HG03457 (cell line): ENCODE measurements around the gene RBBP7.
"Not testable (repeated sequence)": the region's sequence is repeated elsewhere in the genome, so short reads cannot be mapped to it uniquely, and the experiment has no call there.

Experiments used
- ATAC-seq: cut with Tn5 transposase; IDR thresholded peaks from one replicate; pipeline ENCODE4 v1.9.1; 2021; ENCODE audit warnings: moderate number of reproducible peaks; ENCODE audit not compliant: unreplicated experiment

Gene RBBP7

GRCh38 chrX:16867947-16868346, 2.2 kb downstream of the RBBP7 start:
- ATAC-seq: no peak

DNA sequence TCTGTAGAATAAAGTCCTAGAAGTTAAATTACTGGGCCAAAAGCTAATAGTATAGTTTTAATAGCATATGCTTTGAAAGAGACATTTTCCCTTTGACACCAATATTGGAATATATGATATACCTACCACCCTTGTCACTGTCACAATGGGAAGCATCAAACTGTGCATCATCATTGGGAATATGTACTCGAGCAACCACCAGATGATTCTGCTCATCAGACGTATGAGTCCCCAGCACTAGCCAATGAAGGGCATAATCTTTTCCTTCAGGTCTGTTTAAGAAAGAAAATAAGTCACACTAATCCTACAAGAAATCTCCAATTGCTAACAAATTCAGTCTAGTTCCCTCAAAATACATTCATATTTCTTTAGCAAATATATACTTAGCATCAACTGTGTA, 7.3 kb downstream of the RBBP7 start:
- ATAC-seq: no peak

- ATAC-seq: no peak
These were observed 13.4 kb downstream of the RBBP7 start for GRCh38 chrX:16856744-16857143.

GRCh38 chrX:16856076-16856404, 14.1 kb downstream of the RBBP7 start:
- not testable (repeated sequence) for ATAC-seq

- no peak for ATAC-seq
These were observed 14.6 kb downstream of the RBBP7 start for GRCh38 chrX:16855363-16856075.

DNA sequence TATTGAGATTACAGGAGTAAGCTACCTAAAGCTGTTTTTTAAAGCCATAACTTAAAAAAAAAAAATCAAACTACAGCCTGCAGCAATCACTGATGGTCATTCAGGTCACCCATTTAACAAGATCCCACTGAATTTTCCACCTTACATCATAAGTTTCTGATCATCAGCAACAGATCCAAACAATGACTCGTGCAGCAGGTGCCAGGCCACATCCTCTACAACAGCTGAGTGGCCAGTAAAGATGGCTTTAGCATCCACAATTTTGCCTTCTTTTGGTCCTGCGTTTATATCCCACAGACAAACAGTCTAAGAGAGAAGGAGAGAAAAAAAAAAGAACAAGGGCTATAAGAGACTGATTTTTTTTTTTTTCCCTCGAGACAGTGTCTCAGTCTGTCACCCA, 16.6 kb downstream of the RBBP7 start:
- no peak for ATAC-seq

DNA sequence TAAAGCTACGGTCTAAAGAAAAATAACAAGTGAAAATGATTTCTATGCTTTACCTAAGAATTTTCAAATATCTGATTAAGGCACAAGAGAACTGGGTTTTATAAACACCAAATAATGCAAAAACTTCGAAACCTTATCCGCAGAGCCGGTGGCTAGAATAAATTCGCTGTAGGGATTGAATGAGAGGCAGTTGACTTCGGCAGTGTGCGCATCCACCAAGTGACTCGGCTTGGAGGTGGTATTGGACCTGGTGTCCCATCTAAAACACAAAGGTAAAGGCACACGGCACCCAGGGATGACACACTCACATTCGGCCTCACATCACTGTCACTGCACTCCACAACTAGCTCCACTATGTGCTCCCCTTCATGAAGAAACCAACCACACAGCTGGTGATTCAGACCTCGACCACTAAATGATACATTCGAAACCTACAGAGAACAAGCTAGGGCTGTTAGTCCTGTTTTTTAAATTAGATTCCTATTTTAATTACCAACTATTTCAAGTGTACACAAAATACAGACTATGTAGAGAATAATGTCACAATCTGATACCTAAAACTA, 17.5 kb downstream of the RBBP7 start:
- ATAC-seq: no peak

DNA sequence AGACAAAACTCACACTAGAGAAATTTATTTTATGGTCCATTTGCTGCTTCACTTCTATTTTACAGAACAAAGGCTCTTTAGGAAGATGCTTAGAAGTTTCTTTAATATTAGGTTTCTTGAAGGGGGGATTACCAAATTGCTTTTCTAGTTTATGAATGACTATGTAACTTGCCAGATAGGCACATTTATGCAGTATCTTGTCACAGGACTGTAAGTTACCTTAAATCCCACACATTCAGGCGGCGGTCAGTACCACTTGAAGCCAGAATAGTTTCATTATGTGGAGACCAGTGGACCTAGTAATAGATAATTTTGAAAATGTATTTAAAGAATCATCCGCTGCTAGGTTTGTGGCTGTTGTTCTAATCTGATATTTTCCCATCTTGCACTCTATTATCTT, 18.3 kb downstream of the RBBP7 start:
- ATAC-seq: no peak

- no peak for ATAC-seq
These were observed 18.7 kb downstream of the RBBP7 start for GRCh38 chrX:16851421-16851820.

DNA sequence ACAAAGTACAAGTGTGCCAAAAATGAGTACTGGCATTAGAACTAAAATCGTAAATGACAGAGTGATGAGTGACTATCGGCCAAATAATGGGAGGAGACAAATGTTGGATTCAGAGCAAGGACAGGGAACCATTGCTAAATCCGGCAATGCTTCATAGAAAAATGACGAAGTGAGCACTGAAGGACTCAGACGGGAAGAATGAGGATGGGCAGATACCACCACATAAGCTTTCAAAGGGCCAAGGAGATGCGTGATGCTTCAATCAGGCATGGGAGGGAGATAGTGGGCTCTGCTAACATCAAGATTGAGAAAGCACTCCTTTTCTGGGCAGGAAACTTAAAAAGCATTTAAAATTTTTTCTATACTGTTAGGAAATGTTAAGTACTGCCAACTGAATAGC, 21.6 kb downstream of the RBBP7 start:
- ATAC-seq: no peak

GRCh38 chrX:16845686-16846085, 24.5 kb downstream of the RBBP7 start:
- ATAC-seq: no peak

- no peak for ATAC-seq
These were observed 26.8 kb downstream of the RBBP7 start for GRCh38 chrX:16843208-16843909.

GRCh38 chrX:16842684-16843083, 27.5 kb downstream of the RBBP7 start:
- ATAC-seq: no peak

DNA sequence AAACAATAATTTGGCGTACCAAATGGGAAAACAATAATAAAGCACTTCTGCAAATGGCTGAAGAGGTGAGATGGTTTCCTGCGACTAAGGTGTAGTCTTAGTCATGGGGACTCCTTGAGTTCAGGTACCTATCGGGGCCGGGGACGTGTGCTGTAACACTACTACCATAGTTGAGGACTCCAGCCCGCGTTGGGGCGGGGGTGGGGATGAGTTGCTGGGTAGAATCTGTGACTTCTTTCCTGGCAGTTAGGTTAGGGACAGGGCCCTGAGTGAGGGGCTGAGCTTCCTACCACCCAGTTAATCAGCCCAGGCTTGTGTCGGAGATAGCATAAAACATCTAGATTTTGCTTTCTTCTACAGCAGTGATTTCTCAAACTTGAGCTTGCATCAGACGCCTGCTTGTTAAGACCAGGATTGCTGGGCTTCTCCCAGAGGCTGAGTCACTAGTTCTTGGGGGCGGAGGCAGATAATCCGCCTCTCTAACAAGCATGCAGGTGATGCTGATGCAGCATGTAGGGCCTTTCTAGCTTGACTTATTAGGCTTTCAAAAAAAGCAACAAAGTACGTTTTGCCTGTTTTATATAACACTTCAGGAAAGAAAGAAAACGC, 30.2 kb downstream of the RBBP7 start:
- no peak for ATAC-seq

DNA sequence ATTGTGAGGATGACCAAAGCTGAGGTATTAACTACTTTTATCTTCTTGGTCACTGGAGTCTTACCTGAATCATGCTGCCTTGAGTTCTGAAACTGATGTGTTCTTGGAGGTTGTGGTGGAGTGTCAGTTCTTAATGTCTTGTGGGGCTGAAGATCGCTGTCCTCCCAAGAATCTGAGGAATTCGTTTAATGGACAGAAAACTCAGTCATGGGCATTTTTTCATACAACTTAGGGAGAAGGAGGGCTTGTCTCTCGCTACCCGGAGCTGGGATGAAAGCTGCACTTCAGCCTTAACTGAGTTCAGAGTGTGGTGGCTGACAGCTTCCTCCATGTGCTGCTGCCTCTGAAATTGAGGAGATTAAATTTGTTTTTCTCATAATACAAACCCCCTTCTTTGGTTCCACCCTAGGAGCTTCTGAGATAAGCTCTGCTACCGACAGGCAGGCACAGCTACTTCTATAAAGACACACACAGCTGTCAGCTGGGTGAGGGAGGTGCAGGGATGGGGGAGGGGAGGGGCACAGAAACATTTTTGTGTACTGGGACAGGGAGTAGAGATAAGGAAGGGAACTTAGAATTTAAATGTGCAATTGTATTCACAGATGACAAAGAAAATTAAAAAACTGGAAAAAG, 30.8 kb downstream of the RBBP7 start:
- no peak for ATAC-seq

DNA sequence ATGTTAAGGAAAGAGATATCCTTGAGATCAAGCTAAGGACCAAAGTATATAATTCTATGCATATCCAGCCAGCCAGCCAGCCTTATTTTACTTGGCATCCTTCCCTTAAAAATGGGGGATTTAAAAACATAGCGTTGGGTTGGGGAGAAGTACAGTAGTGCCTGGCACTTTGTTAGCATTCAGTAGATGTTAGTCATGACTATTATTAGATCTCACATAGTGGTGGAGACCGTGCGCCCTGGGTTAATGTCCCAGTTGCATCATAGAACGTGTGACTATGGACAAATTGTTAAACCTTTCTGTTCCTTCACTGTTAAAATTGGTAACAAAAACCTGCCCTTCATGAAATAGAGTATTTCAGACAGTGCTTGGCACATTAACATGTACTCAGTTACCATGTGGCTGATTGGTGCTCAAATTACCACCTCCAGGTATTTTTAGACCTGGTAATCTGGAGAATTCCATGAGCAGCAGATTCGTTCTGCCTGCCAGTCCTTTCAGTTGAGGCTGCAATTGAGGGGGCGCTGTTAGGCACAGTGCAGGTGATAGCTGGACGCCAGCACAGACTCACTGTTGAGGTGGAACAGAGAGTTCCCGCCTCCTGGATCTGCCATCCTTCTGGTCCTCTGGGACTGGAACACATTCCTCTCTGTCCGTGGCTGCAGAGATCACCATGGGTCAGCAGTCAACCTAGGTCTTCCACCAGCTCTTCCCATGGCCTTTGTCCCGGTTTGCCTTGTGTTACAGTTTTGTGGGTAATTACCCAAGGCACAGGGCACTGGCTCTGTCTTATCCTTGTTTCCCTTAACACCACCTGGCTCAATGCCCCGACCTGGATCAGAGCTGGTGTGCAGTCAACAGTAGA, 31.7 kb downstream of the RBBP7 start:
- no peak for ATAC-seq

DNA sequence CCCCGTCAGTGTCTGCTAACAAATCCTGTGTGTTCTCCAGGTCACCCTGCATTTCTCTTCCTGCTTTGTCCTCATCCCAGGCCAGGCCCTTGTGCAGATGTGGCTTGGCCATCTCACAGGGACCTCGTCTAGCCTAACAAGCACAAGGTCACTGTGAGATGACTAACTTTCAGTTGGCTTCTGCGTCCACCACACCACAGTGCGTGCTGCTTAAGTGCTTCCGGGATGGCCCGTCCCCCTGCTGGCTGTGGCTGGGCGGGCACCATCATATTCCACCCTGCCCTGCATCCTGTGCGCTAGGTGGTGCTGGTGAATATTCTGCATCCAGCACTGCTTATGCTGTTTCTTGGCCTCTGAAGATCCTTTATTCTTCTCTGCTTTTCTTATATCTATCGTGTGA, 33.8 kb downstream of the RBBP7 start:
- no peak for ATAC-seq

GRCh38 chrX:16834806-16835205, 35.4 kb downstream of the RBBP7 start:
- ATAC-seq: no peak

DNA sequence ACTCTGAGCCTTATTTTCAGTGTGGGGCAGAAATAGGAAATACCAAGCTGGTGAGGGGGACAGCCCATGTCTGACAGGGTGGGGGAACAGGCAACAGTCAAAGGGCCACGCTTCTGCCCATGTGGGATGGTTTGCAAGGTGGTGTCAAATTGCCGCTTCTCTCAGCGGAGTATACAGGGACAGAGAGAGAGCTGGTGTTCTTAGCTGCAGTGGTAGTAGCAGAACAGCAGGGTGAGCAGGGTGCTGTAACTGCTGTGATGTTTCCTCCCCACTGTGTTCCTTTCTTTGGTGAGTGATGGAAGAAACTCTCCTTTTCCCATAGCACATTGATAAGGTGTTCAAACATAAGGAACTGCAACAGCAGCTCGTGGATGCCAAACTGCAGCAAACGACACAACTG, 37.9 kb downstream of the RBBP7 start:
- no peak for ATAC-seq

DNA sequence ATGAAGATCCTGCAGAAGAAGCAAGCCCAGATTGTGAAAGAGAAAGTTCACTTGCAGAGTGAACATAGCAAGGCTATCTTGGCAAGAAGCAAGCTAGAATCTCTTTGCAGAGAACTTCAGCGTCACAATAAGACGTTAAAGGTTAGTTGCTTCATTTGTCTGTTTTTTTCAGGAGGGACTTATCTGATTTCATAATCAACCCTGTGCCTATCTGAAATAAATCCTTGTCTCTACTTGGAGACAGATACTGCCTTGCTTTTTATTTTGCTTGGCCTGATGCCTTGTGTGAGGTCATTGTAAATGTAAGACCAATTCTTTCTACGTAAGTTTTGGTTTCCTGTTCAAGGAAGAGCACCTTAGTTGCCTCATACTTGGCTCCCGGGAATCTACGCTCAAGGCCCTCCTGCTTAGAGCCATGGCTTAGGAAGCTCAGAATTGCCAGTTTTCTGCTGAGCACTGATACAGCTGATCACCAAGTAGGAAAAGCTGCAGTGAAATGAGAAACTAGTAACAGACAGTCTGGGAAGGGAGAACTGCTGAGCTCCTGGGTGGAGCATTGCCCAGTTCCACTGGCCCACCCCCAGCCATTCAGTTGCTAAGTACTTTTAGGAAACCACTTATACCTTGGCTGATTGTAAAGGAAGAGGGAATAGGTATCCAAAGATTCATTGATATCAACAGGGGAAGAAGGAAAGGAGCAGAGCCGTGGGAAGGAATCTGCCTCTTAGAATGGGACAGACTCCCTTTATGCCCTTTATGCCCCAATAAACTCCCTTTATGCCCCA, 41.8 kb downstream of the RBBP7 start:
- ATAC-seq: no peak
